A673 (cell line): ENCODE data around the gene CDH4.

Source experiments
- EZH2 ChIP-seq: fragments of 200-600 bp; sonication (generic); IDR thresholded peaks from 2 replicates; pipeline ENCODE4 v1.6.1; 2017; ENCODE audit warnings: borderline replicate concordance, low read depth, mild to moderate bottlenecking, mixed read lengths, antibody characterized with exemption, low read length; ENCODE audit not compliant: poor library complexity, severe bottlenecking
- TF ChIP-seq, protein P1 (sequence below): fragments of 300-800, 200-600 bp; sonication (generic); conservative IDR thresholded peaks from 2 replicates; pipeline ENCODE4 v1.5.1; 2017; ENCODE audit warnings: low read depth, mild to moderate bottlenecking, antibody characterized with exemption, low read length, moderate library complexity, mixed read lengths

GRCh38 chr20:61698598-61699494 lies 446.8 kb downstream of the CDH4 start:
- TF ChIP-seq, protein P1, sequence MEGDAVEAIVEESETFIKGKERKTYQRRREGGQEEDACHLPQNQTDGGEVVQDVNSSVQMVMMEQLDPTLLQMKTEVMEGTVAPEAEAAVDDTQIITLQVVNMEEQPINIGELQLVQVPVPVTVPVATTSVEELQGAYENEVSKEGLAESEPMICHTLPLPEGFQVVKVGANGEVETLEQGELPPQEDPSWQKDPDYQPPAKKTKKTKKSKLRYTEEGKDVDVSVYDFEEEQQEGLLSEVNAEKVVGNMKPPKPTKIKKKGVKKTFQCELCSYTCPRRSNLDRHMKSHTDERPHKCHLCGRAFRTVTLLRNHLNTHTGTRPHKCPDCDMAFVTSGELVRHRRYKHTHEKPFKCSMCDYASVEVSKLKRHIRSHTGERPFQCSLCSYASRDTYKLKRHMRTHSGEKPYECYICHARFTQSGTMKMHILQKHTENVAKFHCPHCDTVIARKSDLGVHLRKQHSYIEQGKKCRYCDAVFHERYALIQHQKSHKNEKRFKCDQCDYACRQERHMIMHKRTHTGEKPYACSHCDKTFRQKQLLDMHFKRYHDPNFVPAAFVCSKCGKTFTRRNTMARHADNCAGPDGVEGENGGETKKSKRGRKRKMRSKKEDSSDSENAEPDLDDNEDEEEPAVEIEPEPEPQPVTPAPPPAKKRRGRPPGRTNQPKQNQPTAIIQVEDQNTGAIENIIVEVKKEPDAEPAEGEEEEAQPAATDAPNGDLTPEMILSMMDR = no peak
- TF ChIP-seq EZH2 = no peak
